GM19438 (cell line): Measurements from ENCODE around the gene LGALS12.
"Not testable (repeated sequence)": the region's sequence is repeated elsewhere in the genome, so short reads cannot be mapped to it uniquely, and the experiment has no call there.

Source experiments
- ATAC-seq: cut with Tn5 transposase; IDR thresholded peaks from one replicate; pipeline ENCODE4 v1.9.1; 2021; ENCODE audit warnings: low read depth; ENCODE audit not compliant: unreplicated experiment

The LGALS12 gene

DNA sequence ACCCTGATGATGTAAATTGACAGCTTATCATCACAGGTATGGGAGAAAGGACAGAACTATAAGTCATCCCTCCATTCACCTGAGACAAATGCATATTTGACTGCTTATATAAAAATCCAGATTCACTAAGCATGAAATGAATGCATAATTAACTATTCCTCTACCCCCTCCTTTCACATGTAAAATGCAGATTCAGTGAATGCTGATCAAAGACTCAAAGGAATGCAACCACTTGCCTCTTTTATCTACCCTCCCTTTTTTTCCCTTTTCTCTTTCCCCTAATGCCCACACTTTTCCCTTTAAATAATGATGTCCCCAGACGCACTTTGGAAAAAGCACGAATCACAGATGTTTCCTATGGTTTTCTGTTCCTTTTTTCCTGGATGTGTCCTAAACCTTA, 26.2 kb downstream of the LGALS12 start:
- ATAC-seq: no peak

GRCh38 chr11:63532799-63533475, 27.1 kb downstream of the LGALS12 start:
- no peak for ATAC-seq

GRCh38 chr11:63534076-63534475, 28.2 kb downstream of the LGALS12 start:
- ATAC-seq: no peak

- ATAC-seq: no peak
Observed at GRCh38 chr11:63534895-63535461, 29.1 kb downstream of the LGALS12 start.

DNA sequence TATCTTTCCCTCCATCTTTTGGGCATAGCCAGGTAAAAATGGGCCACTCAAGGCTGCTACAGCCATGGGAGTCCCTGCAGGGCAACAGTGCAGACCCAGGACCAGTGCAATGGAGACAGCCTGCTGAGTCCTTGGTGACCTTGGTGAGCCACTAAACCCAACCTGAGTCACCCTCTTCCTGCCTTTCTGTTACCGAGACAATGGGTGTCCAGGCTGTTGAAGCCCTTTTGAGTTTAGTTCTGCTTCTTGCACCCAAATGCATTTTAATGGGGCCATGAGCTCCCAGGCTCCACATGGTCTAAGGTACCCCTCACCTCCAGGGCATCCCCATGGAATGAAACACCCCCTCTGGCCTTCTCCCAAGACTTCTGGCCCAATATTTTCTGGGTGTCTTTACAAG, 29.9 kb downstream of the LGALS12 start:
- no peak for ATAC-seq

DNA sequence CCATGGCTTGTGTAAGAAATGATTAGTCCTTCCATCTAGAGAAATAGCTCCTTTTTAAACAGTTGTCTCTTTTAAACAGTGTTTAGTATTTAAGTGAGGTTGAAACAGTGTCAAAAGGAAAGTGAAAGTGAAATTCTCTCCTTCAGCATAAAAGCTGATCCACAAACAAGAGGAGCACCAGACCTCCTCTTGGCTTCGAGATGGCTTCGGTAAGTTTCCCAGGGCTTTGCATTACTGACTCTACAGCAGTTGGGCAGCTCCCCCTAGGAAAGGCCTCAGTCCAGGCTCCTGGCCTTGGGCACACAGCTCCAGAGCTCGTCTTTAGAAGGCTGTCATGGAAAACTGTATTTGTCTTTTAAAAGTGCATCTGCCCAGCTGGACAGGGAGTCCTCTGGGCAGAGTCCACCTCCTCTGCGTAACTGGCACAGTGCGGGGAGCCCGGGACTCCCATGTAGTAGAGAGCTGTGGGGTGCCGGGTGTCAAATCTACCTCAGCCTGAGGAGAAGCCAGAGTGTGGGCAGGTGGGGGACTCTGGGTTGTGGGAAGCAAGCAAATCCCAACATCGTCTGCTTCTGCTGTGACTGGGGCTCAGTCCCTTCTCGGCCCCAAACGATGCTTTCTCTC, 30.9 kb downstream of the LGALS12 start, which contains the start of gene PLAAT4:
Gene PLAAT4 (plus strand): TSS at position 140 of the 624 bp plus-strand sequence. CDS start 61 bp downstream, at position 201.
- ATAC-seq: no peak

DNA sequence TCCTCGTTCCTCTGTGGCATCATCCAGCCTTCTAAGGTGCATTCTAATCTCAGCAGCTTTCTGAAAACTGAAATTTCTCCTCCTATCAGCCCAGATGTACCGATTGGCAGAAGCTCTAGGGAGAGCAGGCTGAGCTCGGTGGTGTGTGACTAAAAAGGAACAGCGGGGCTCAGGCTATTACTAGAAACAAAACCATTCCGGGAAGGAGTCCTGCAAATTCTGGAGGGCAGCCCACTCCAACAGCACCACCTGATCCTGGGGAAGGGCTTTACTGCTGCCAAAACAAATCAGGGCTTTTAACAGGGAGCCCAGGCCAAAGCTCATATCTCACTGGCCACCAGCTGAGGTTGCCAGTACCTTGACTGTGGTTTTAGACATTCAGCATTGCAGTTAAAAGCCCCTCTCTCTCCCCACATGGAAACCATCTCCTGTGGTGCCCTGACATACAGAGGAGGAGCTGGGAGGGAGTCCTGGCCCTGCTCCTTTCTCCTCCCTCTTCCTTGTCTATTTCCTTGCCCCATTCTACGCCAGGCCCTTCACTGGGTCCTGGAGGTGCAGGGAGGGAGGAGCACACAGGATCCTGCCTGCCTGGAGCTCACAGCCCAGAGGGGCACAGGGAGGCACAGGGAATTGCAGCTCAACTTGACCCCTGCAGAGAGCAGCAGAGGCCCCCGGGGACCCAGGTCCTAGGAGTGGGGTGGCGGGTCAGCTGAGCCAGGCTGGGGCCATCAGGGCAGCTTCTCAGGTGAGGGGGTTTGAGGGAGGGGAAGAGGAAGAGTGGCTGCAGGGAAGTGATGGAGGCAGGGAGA, 31.6 kb downstream of the LGALS12 start:
- ATAC-seq: no peak

- not testable (repeated sequence) for ATAC-seq
Observed at GRCh38 chr11:63542506-63542905, 36.6 kb downstream of the LGALS12 start.

DNA sequence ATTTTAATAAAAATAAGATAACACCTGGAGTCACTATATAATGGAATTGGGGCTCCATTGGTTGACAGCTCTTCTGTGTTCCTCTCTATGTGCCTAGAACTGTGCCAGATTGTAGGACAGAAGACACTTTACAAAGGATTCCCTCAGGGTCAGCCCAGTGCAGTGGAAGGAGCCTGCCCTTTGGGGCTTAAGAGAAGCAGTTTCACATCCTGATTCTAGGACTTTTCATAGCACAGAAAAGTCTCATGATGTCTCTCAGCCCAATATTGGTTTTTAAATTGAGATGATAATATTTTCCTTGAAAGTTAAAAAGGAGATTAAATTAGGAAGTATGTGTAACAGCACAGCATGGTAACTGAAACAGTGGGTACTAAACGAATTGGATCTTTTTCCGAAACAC, 37.8 kb downstream of the LGALS12 start:
- ATAC-seq: no peak

DNA sequence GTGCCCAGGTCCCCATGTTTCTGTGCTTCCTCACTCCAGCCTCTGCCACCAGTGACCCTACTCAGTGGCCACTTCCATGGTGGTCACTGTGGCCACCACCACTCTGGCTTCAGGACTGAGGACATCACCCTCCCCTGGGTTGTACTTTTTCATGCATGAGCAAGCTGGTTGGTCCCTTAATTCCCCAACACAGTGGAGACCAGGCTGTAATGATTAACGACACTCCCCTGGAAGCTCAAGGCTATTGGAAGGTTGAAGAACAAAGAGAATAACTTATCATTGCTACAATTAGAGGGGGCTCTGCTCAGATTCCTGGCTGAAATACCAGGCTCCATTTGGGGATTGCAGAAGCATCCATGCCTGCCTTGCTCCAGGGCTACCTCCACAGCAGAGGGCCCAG, 41.2 kb downstream of the LGALS12 start:
- no peak for ATAC-seq

GRCh38 chr11:63548178-63548577, 42.3 kb downstream of the LGALS12 start:
- no peak for ATAC-seq

- ATAC-seq: no peak
Observed at GRCh38 chr11:63549411-63549810, 43.5 kb downstream of the LGALS12 start.

DNA sequence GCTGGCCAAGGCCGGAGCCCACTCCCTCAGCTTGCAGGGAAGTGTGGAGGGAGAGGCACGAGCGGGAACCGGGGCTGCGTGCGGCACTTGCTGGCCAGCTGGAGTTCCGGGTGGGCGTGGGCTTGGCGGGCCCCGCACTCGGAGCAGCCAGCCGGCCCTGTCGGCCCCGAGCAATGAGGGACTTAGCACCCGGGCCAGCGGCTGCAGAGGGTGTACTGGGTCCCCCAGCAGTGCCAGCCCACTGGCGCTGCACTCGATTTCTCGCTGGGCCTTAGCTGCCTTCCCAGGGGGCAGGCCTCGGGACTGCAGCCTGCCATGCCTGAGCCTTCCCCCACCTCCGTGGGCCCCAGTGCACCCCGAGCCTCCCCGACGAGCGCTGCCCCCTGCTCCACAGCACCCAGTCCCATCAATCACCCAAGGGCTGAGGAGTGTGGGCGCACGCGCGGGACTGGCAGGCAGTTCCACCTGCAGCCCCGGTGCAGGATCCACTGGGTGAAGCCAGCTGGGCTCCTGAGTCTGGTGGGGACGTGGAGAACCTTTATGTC, 44.3 kb downstream of the LGALS12 start:
- not testable (repeated sequence) for ATAC-seq

DNA sequence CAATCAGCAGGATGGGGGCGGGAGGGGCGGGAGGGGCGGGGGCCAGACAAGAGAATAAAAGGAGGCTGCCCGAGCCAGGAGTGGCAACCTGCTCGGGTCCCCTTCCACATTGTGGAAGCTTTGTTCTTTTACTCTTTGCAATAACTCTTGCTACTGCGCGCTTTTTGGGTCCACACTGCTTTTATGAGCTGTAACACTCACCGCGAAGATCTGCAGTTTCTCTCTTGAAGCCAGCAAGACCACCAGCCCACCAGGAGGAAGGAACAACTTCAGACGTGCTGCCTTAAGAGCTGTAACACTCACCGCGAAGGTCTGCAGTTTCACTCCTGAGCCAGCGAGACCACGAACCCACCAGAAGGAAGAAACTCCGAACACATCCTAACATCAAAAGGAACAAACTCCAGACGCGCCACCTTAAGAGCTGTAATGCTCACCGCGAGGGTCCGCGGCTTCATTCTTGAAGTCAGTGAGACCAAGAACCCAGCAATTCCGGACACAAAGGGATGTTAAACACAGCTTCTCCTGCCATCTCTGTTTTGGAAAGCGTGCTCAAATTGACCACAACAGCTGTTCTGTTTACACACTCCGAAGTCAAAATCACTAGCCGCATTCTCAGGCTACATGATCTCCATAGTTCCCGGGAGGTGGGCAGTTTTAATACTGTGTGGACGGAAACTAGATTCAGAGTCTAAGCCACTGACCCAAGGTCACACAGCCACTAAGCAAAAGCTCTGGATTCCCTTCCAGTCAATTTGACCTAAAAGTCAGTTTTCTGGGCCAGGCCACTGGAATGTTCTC, 45.4 kb downstream of the LGALS12 start:
- no peak for ATAC-seq

DNA sequence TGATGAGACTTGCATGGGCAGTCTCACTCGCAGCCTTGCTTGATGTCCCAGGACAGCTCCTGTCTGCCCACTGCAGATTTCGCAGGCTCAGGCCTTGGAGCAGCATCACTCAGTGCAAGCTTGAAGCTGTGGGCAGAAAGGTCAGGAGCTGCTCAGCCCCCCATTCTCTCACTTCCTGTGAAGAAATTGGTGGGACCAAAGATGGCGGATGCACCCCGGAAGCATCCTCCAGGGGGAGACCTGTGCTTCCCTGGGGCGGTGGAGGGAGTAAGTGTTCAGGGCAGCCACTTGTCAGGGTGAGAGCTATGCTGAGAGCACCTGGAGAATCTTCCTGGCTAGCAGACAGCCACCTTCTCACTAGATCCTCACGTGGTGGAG, 46.0 kb downstream of the LGALS12 start:
- no peak for ATAC-seq

DNA sequence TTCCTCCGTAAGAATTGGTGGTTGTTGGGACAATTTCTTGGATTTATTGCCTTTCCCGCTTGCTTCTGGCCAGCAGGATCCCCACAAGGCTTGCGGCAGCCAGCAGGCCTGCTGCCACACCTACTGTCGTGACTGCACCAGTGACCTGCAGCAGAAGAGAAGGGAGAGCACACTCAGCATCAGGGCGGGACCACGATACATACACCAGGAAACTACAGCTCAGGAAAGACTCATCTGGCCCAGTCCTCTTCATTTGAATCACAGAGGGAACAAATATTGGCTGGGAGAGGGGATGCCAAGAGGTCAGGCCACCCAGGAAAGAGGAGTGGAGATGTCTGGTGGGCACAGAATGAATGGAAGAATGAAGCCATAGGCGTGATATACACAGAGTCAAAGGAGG, 47.0 kb downstream of the LGALS12 start:
- ATAC-seq: no peak

GRCh38 chr11:63553759-63554158, 47.9 kb downstream of the LGALS12 start:
- peak; percentile 81 for ATAC-seq

- ATAC-seq: no peak
Observed at GRCh38 chr11:63554877-63555223, 49.0 kb downstream of the LGALS12 start.

DNA sequence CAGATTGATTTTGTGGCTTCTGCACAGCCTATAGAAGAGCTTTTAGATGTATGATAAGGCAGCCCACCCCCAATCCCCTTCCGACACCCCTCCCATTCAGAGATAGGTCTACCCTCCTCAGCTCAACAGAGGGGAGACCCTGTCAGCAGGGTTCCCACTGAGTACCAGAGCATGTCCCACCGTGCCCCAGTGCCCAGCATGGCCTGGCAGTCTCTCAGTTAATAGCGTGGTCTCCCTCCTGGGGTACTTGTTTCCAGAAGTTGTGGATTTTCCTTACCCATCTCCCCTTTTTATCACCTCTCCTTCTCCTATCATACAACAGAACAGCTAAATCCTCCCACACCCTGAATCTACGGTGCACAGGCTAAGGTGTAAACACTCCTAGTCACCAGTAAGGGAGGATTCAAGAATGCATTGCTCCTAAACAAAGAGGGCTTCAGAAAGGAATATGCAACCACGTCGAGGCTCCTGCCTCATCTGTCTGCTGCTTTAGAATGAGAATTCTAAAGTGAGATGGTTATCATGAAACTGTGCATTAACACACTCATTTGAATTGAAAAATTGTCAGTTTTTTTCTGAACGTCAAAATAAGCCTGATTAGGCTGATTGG, 50.6 kb downstream of the LGALS12 start:
- ATAC-seq: no peak

- ATAC-seq: no peak
Observed at GRCh38 chr11:63557570-63557969, 51.7 kb downstream of the LGALS12 start.
